Naive thymus-derived CD8-positive, alpha-beta T cell (primary cell): Measurements from ENCODE around the gene PRKG1. TPM values are rescaled to one million over a fixed set of nuclear protein-coding genes. Genes with fewer than 3 reads are reported as not detected.

Experiments
- ATAC-seq, 2 donors: fragments of 150-1000 bp; cut with Tn5 transposase in 1 of 2; sonication (Bioruptor Pico), chemical (Tn5 transposase) in 1 of 2; 1 replicate in 1 of 2; 2 replicates in 1 of 2; pipeline ENCODE4 v1.10.0; 2021; ENCODE audit warnings: mild to moderate bottlenecking in 2 of 2, moderate library complexity in 2 of 2
- POLR2A ChIA-PET: fragments of 350-600 bp; sonication (Branson Sonifier 250); formaldehyde crosslinking; loops from one replicate; lab custom pipeline; 2021; ENCODE audit warnings: antibody characterized with exemption; lab: Charles Lee
- DNase-seq, 10 donors: peaks; one replicate each; pipeline versions ENCODE4 v3.0.0 to v3.0.0-alpha.2; 2020 to 2022
- H3K27ac Mint-ChIP-seq, 10 donors: one replicate each; pipeline ENCODE4 v1.8.0; 2020 to 2022; ENCODE audit warnings: mild to moderate bottlenecking in 10 of 10, mixed read lengths in 10 of 10, moderate library complexity in 4 of 10, inconsistent platforms in 1 of 10
- H3K27me3 Mint-ChIP-seq, 5 donors: one replicate each; pipeline ENCODE4 v1.8.0; 2021 to 2022; ENCODE audit warnings: mixed read lengths in 5 of 5
- H3K36me3 Mint-ChIP-seq, 3 donors: one replicate each; pipeline ENCODE4 v1.8.0; 2020 to 2022; ENCODE audit warnings: mixed read lengths in 3 of 3, mild to moderate bottlenecking in 2 of 3, inconsistent platforms in 1 of 3
- H3K4me1 Mint-ChIP-seq, 4 donors: one replicate each; pipeline ENCODE4 v1.8.0; 2021 to 2022; ENCODE audit warnings: mixed read lengths in 4 of 4
- H3K4me3 Mint-ChIP-seq, 10 donors: one replicate each; pipeline ENCODE4 v1.8.0; 2020 to 2022; ENCODE audit warnings: mild to moderate bottlenecking in 10 of 10, mixed read lengths in 10 of 10, moderate library complexity in 6 of 10, inconsistent platforms in 1 of 10
- H3K9me3 Mint-ChIP-seq, 9 donors: one replicate each; pipeline ENCODE4 v1.8.0; 2020 to 2022; ENCODE audit warnings: mixed read lengths in 9 of 9, mild to moderate bottlenecking in 3 of 9, inconsistent platforms in 1 of 9, moderate library complexity in 1 of 9
- polyA plus RNA-seq, 3 donors: library from polyadenylated mRNA; unstranded; fragments of 300-500 nt; fragmentation: Illumina TruSeq; gene quantifications; one replicate each; pipeline ENCODE4 v1.2.3, GENCODE V29; 2021
- total RNA-seq, 8 experiments: library from RNA in 2 of 8; stranded (reverse) in 2 of 8; gene quantifications; one replicate each; pipeline ENCODE4 v1.2.3 and lab custom pipeline; 2021 to 2026

The PRKG1 gene
- total and polyA plus RNA-seq, 5 experiments from 2014 or later, result not detected

GRCh38 chr10:51348622-51349021 lies 274.3 kb downstream of the PRKG1 start:
- Mint-ChIP-seq H3K36me3 (no peaks in the 10 kb centered on the region), H3K4me3 (no peak overlapping the region), H3K27me3 (peaks cover 0 to 3% (median 0%) of the 10 kb centered on the region in 5 donors), H3K27ac (no peak overlapping the region), H3K4me1 (no peaks in the 10 kb centered on the region), H3K9me3 (peaks cover 0 to 4% (median 0%) of the 10 kb centered on the region in 9 donors)
- DNase-seq, result no peak
- ATAC-seq, result no peak
- POLR2A ChIA-PET, result no interaction called here

GRCh38 chr10:51357170-51357569 lies 282.9 kb downstream of the PRKG1 start:
- no peak for ATAC-seq
- Mint-ChIP-seq H3K9me3 (peaks cover 0 to 4% (median 0%) of the 10 kb centered on the region in 9 donors), H3K4me3 (no peak overlapping the region), H3K27me3 (peaks cover 0 to 3% (median 0%) of the 10 kb centered on the region in 5 donors), H3K4me1 (no peaks in the 10 kb centered on the region), H3K27ac (no peak overlapping the region), H3K36me3 (no peaks in the 10 kb centered on the region)
- DNase-seq, result no peak
- POLR2A ChIA-PET, result no interaction called here

GRCh38 chr10:51358227-51358626 lies 283.9 kb downstream of the PRKG1 start:
- no peaks in the 10 kb centered on the region for H3K4me1 Mint-ChIP-seq
- DNase-seq, result no peak

GRCh38 chr10:51363415-51363814 lies 289.1 kb downstream of the PRKG1 start:
- POLR2A ChIA-PET, result no interaction called here
- peaks cover 0 to 10% (median 5%) of the 10 kb centered on the region in 5 donors for H3K27me3 Mint-ChIP-seq
- no peaks in the 10 kb centered on the region for H3K4me1 Mint-ChIP-seq

More at GRCh38 chr10:51358227-51358626, 283.9 kb downstream of the PRKG1 start:
- POLR2A ChIA-PET, result no interaction called here
- Mint-ChIP-seq H3K9me3 (peaks cover 0 to 5% (median 0%) of the 10 kb centered on the region in 9 donors), H3K36me3 (no peaks in the 10 kb centered on the region), H3K27me3 (peaks cover 0 to 2% (median 0%) of the 10 kb centered on the region in 5 donors), H3K4me3 (no peak overlapping the region), H3K27ac (no peak overlapping the region)
- ATAC-seq, result no peak

GRCh38 chr10:51364674-51365073 lies 290.4 kb downstream of the PRKG1 start:
- POLR2A ChIA-PET, result no interaction called here
- no peak for DNase-seq

More at GRCh38 chr10:51363415-51363814, 289.1 kb downstream of the PRKG1 start:
- no peak for ATAC-seq
- H3K9me3 Mint-ChIP-seq, result peaks cover 0 to 1% (median 0%) of the 10 kb centered on the region in 9 donors
- no peak for DNase-seq
- H3K27ac Mint-ChIP-seq, result no peak overlapping the region
- H3K36me3 Mint-ChIP-seq, result no peaks in the 10 kb centered on the region
- no peak overlapping the region for H3K4me3 Mint-ChIP-seq

GRCh38 chr10:51366044-51366443 lies 291.8 kb downstream of the PRKG1 start:
- peaks cover 0 to 3% (median 0%) of the 10 kb centered on the region in 9 donors for H3K9me3 Mint-ChIP-seq

More at GRCh38 chr10:51364674-51365073, 290.4 kb downstream of the PRKG1 start:
- H3K27ac Mint-ChIP-seq, result no peak overlapping the region
- H3K27me3 Mint-ChIP-seq, result peaks cover 1 to 11% (median 5%) of the 10 kb centered on the region in 5 donors
- ATAC-seq, result no peak
- no peaks in the 10 kb centered on the region for H3K36me3 Mint-ChIP-seq
- H3K4me1 Mint-ChIP-seq, result no peaks in the 10 kb centered on the region
- no peak overlapping the region for H3K4me3 Mint-ChIP-seq
- H3K9me3 Mint-ChIP-seq, result peaks cover 0 to 3% (median 0%) of the 10 kb centered on the region in 9 donors

GRCh38 chr10:51367127-51367526 lies 292.8 kb downstream of the PRKG1 start:
- H3K36me3 Mint-ChIP-seq, result no peaks in the 10 kb centered on the region
- no peak overlapping the region for H3K27ac Mint-ChIP-seq
- peaks cover 1 to 11% (median 5%) of the 10 kb centered on the region in 5 donors for H3K27me3 Mint-ChIP-seq
- no peak for DNase-seq
- POLR2A ChIA-PET, result no interaction called here
- no peak overlapping the region for H3K4me3 Mint-ChIP-seq
- no peak for ATAC-seq
- H3K4me1 Mint-ChIP-seq, result no peaks in the 10 kb centered on the region
- peaks cover 0 to 3% (median 0%) of the 10 kb centered on the region in 9 donors for H3K9me3 Mint-ChIP-seq

More at GRCh38 chr10:51366044-51366443, 291.8 kb downstream of the PRKG1 start:
- POLR2A ChIA-PET, result no interaction called here
- H3K4me1 Mint-ChIP-seq, result no peaks in the 10 kb centered on the region
- H3K27ac Mint-ChIP-seq, result no peak overlapping the region
- no peak for ATAC-seq
- H3K27me3 Mint-ChIP-seq, result peaks cover 1 to 11% (median 5%) of the 10 kb centered on the region in 5 donors
- no peaks in the 10 kb centered on the region for H3K36me3 Mint-ChIP-seq
- no peak for DNase-seq
- no peak overlapping the region for H3K4me3 Mint-ChIP-seq

- no peak overlapping the region for H3K4me3 Mint-ChIP-seq
- ATAC-seq (no peak), DNase-seq (no peak)
- no peaks in the 10 kb centered on the region for H3K4me1 Mint-ChIP-seq
- H3K9me3 Mint-ChIP-seq, result peaks cover 0 to 3% (median 0%) of the 10 kb centered on the region in 9 donors
- H3K27ac Mint-ChIP-seq, result no peak overlapping the region
- no peaks in the 10 kb centered on the region for H3K36me3 Mint-ChIP-seq
- POLR2A ChIA-PET, result no interaction called here
- peaks cover 1 to 11% (median 5%) of the 10 kb centered on the region in 5 donors for H3K27me3 Mint-ChIP-seq
Observed at GRCh38 chr10:51367694-51368093, 293.4 kb downstream of the PRKG1 start.

GRCh38 chr10:51368943-51369342 lies 294.7 kb downstream of the PRKG1 start:
- H3K4me1 Mint-ChIP-seq, result no peaks in the 10 kb centered on the region
- DNase-seq, result no peak
- H3K27ac Mint-ChIP-seq, result no peak overlapping the region
- no peak overlapping the region for H3K4me3 Mint-ChIP-seq
- H3K36me3 Mint-ChIP-seq, result no peaks in the 10 kb centered on the region
- POLR2A ChIA-PET, result no interaction called here
- H3K9me3 Mint-ChIP-seq, result peaks cover 0 to 3% (median 0%) of the 10 kb centered on the region in 9 donors
- no peak for ATAC-seq
- H3K27me3 Mint-ChIP-seq, result peaks cover 0 to 11% (median 3%) of the 10 kb centered on the region in 5 donors

GRCh38 chr10:51369903-51370302 lies 295.6 kb downstream of the PRKG1 start:
- Mint-ChIP-seq H3K4me1 (no peaks in the 10 kb centered on the region), H3K36me3 (no peaks in the 10 kb centered on the region), H3K9me3 (peaks cover 0 to 3% (median 0%) of the 10 kb centered on the region in 9 donors), H3K4me3 (no peak overlapping the region), H3K27ac (no peak overlapping the region), H3K27me3 (peaks cover 0 to 11% (median 3%) of the 10 kb centered on the region in 5 donors)
- POLR2A ChIA-PET, result no interaction called here
- no peak for ATAC-seq
- no peak for DNase-seq

- ATAC-seq, result no peak
- POLR2A ChIA-PET, result no interaction called here
- no peak overlapping the region for H3K4me3 Mint-ChIP-seq
- no peaks in the 10 kb centered on the region for H3K4me1 Mint-ChIP-seq
- no peak for DNase-seq
- H3K27ac Mint-ChIP-seq, result no peak overlapping the region
- H3K9me3 Mint-ChIP-seq, result peaks cover 0 to 3% (median 0%) of the 10 kb centered on the region in 9 donors
- H3K36me3 Mint-ChIP-seq, result no peaks in the 10 kb centered on the region
- peaks cover 0 to 11% (median 3%) of the 10 kb centered on the region in 5 donors for H3K27me3 Mint-ChIP-seq
Observed at GRCh38 chr10:51371743-51372142, 297.5 kb downstream of the PRKG1 start.

GRCh38 chr10:51375790-51376189 lies 301.5 kb downstream of the PRKG1 start:
- H3K4me3 Mint-ChIP-seq, result no peak overlapping the region
- no peaks in the 10 kb centered on the region for H3K36me3 Mint-ChIP-seq
- POLR2A ChIA-PET, result no interaction called here
- no peak overlapping the region for H3K27ac Mint-ChIP-seq
- no peak for ATAC-seq
- no peak for DNase-seq
- peaks cover 0 to 1% (median 0%) of the 10 kb centered on the region in 5 donors for H3K27me3 Mint-ChIP-seq
- H3K9me3 Mint-ChIP-seq, result no peaks in the 10 kb centered on the region
- no peaks in the 10 kb centered on the region for H3K4me1 Mint-ChIP-seq

GRCh38 chr10:51377070-51377931 lies 303.0 kb downstream of the PRKG1 start:
- no peaks in the 10 kb centered on the region for H3K36me3 Mint-ChIP-seq
- DNase-seq (no peak), ATAC-seq (no peak)
- no peaks in the 10 kb centered on the region for H3K4me1 Mint-ChIP-seq
- H3K27ac Mint-ChIP-seq, result no peak overlapping the region
- H3K27me3 Mint-ChIP-seq, result peaks cover 0 to 1% (median 0%) of the 10 kb centered on the region in 5 donors
- POLR2A ChIA-PET, result no interaction called here
- H3K9me3 Mint-ChIP-seq, result no peaks in the 10 kb centered on the region
- no peak overlapping the region for H3K4me3 Mint-ChIP-seq
